SK-N-MC (cell line): ENCODE measurements around the gene ARNT2.

ENCODE experiments used
- DNase-seq: peaks from one replicate; pipeline ENCODE4 v3.0.0-alpha.2; 2011; ENCODE audit warnings: low read depth, low spot score
- H3K27ac ChIP-seq: fragments of 200-600 bp; sonication (generic); 2 replicates; pipeline ENCODE4 v1.5.1; 2016; ENCODE audit warnings: mixed run types
- H3K36me3 ChIP-seq: fragments of 200-600 bp; sonication (generic); 2 replicates; pipeline ENCODE4 v1.6.1; 2017; ENCODE audit warnings: antibody characterized with exemption, low read length, mixed read lengths; ENCODE audit not compliant: insufficient read depth
- H3K4me3 ChIP-seq: fragments of 200-600 bp; sonication (generic); 2 replicates; pipeline ENCODE4 v1.5.1; 2016
- H3K9ac ChIP-seq: fragments of 200-600 bp; sonication (generic); 2 replicates; pipeline ENCODE4 v1.8.0; 2017; ENCODE audit warnings: mixed run types, mixed read lengths; ENCODE audit not compliant: insufficient read length
- H3K9me3 ChIP-seq: fragments of 200-600 bp; sonication (generic); 2 replicates; pipeline ENCODE4 v1.6.1; 2017; ENCODE audit warnings: low read depth, mild to moderate bottlenecking, antibody characterized with exemption, low read length, moderate library complexity, mixed read lengths
- EZH2 ChIP-seq: fragments of 200-600 bp; sonication (generic); IDR thresholded peaks from one replicate; pipeline ENCODE4 v1.6.1; 2017; ENCODE audit warnings: antibody characterized with exemption
- FOXP2 ChIP-seq: optimal IDR thresholded peaks from 2 replicates; pipeline ENCODE3; 2011; ENCODE audit warnings: mild to moderate bottlenecking, moderate library complexity; ENCODE audit not compliant: insufficient read depth; ENCODE audit errors: extremely low read length, control extremely low read depth
- POLR2AphosphoS5 ChIP-seq: IDR thresholded peaks from 2 replicates; pipeline ENCODE4 v1.6.1; 2012; ENCODE audit warnings: mild to moderate bottlenecking, low read depth, low read length, borderline replicate concordance

The ARNT2 gene

DNA sequence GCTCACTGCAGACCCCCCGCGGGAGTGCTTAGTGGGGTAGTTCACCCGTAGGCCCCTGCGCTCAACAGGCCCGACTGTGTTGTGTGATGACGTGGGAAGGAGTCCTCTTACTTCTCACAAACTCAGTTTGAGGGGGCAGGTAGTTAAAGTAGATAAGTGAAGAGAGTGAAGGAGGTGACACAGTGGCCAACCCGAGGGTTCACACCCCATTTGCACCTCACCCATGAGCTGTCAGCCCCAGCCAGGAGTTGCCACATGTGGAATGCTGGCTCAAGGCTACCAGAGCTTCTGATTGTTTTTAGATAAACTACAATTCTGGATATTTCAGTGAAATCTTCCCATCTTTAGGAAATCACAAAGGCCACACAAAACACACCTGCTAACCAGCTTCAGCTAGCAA, 226.8 kb downstream of the ARNT2 start:
- H3K36me3 ChIP-seq, result no peaks in the 10 kb centered on the region
- no peak overlapping the region for H3K9ac ChIP-seq
- no peak overlapping the region for H3K27ac ChIP-seq
- no peak for DNase-seq
- H3K4me3 ChIP-seq, result no peak overlapping the region
- H3K9me3 ChIP-seq, result no peaks in the 10 kb centered on the region
- no peak for TF ChIP-seq POLR2AphosphoS5
- no peak for TF ChIP-seq EZH2
- TF ChIP-seq FOXP2, result no peak

DNA sequence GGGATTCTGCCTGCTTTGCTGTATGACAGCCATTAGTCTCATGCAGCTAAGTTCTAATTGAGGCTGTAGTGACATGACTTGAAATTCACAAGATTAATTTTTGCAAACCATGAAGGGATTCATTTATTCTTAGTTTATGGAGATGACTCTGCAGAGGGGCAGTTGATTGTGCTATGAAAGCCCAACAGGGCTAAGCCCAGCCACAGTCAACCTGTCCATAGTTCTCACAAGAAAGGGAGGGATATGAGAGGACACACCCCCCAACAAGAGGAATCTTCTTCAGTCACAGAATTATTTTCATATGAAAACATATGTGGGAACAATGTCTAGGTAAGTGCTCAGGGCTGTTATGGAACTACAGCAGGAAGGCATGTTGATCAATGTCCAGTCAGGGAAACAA, 229.0 kb downstream of the ARNT2 start:
- no peak overlapping the region for H3K9ac ChIP-seq
- H3K9me3 ChIP-seq, result no peaks in the 10 kb centered on the region
- no peak for TF ChIP-seq FOXP2
- TF ChIP-seq EZH2, result no peak
- no peak for TF ChIP-seq POLR2AphosphoS5
- no peak overlapping the region for H3K4me3 ChIP-seq
- no peak for DNase-seq
- H3K27ac ChIP-seq, result no peak overlapping the region
- no peaks in the 10 kb centered on the region for H3K36me3 ChIP-seq

DNA sequence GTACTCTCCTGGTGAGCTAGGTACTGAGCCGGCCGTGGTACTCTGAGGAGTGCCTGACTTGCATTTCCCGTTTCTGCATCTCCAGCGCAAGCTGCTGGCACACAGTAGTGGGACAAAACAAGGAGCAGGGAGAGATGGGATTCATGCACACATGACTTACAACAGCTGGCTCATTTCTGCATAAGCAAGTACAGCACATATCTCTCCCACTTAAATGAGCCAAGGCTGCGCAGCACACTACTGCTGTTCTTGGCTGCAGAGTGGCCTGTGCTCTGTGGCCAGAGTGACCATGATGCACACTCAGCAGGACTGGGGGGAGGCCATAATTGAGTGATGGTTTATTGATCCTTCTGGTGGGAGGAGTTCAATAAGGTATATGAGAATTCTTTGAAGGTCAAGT, 231.8 kb downstream of the ARNT2 start:
- TF ChIP-seq EZH2 (no peak), POLR2AphosphoS5 (no peak), FOXP2 (no peak)
- H3K36me3 ChIP-seq, result no peaks in the 10 kb centered on the region

DNA sequence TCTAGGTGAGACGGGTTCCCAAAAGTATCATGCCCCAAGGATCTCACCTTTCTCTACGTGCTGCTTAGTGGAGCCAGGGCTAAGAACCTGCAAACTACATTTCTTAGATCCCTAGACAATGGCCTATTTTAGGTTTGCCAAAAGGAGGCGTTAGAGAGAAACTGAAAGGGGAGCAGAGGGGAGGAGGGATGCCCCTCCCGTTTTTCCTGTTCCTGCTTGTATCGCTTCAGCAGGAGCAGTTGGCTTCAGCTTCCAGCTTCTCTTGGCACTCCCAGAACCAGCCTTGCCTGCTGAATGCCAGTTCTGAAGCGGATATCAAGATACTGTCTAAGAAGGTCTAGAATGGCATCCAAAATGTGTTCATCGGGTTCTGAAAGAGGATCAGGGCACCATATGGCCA, 232.5 kb downstream of the ARNT2 start:
- Histone ChIP-seq H3K27ac (no peak overlapping the region), H3K4me3 (no peak overlapping the region), H3K9me3 (no peaks in the 10 kb centered on the region), H3K9ac (no peak overlapping the region), H3K36me3 (no peaks in the 10 kb centered on the region)
- TF ChIP-seq EZH2 (no peak), POLR2AphosphoS5 (no peak), FOXP2 (no peak)
- no peak for DNase-seq

More for the DNA sequence above, 231.8 kb downstream of the ARNT2 start:
- Histone ChIP-seq H3K9ac (no peak overlapping the region), H3K4me3 (no peak overlapping the region), H3K9me3 (no peaks in the 10 kb centered on the region), H3K27ac (no peak overlapping the region)
- DNase-seq, result no peak

DNA sequence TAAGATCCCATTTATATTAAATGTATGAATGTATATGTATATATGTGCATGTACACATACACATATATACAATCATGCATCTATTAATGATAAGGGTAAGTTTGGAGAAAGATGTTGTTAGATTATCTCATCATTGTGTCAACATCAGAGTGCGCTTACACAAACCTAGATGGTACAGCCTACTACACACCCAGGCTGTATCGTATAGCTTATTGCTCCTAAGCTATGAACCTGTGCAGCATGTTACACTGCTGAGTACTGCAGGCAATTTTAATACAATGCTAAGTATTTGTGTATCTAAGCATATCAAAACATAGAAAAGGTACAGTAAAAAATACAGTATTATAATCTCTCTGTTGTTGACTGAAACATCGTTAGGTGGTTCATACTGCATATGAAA, 233.6 kb downstream of the ARNT2 start:
- TF ChIP-seq FOXP2 (no peak), POLR2AphosphoS5 (no peak), EZH2 (no peak)
- Histone ChIP-seq H3K4me3 (no peak overlapping the region), H3K36me3 (no peaks in the 10 kb centered on the region), H3K9ac (no peak overlapping the region), H3K27ac (no peak overlapping the region), H3K9me3 (no peaks in the 10 kb centered on the region)
- no peak for DNase-seq

DNA sequence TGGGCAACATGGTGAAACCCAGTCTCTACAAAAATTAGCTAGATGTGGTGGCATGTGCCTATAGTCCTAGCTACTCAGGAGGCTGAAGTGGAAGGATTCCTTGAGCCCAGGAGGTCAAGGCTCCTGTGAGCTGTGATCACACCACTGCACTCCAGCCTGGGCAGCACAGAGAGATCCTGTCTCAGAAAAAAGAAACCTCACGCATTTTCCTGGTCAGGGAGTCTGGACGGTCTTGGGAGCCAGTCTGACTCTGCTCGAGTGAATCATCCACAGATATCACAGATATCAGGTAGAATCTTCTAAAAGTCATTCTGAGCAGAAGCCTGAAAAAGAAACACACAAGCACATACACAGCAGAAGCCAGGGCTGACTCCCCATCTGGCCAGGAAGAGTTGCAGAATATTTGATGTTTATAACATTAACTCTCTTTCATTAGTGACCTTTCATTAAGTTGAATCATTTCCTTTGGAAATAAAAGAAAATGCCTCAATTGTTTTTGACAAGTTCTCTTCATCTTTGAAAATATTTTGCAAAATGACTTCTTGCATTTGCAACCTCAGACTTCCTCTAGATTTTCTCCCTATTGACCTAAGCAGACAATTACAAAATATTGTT, 234.5 kb downstream of the ARNT2 start:
- Histone ChIP-seq H3K9me3 (no peaks in the 10 kb centered on the region), H3K36me3 (no peaks in the 10 kb centered on the region), H3K9ac (no peak overlapping the region), H3K4me3 (no peak overlapping the region), H3K27ac (no peak overlapping the region)
- TF ChIP-seq FOXP2, result no peak
- DNase-seq, result no peak

DNA sequence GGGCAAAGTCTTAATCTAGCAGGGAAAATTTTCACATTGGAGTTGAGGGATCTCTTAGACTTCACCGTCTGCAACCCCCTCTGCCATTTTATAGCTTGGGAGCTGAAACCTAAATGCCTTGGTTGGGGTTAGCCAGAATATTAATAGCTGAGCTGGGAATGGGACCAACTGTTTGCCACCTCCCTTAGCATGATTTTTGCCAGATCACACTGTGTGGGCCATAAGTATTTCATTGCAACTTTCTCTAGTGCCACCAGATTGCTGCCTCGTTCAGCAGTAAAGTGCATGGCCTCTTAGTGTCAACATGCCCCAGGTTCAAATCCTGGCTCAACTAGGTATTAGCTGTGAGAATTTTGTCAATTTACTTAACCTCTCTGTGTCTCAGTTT, 235.0 kb downstream of the ARNT2 start:
- no peak for DNase-seq
- TF ChIP-seq FOXP2 (no peak), EZH2 (no peak), POLR2AphosphoS5 (no peak)
- Histone ChIP-seq H3K4me3 (no peak overlapping the region), H3K9me3 (no peaks in the 10 kb centered on the region), H3K36me3 (no peaks in the 10 kb centered on the region), H3K27ac (no peak overlapping the region), H3K9ac (no peak overlapping the region)

DNA sequence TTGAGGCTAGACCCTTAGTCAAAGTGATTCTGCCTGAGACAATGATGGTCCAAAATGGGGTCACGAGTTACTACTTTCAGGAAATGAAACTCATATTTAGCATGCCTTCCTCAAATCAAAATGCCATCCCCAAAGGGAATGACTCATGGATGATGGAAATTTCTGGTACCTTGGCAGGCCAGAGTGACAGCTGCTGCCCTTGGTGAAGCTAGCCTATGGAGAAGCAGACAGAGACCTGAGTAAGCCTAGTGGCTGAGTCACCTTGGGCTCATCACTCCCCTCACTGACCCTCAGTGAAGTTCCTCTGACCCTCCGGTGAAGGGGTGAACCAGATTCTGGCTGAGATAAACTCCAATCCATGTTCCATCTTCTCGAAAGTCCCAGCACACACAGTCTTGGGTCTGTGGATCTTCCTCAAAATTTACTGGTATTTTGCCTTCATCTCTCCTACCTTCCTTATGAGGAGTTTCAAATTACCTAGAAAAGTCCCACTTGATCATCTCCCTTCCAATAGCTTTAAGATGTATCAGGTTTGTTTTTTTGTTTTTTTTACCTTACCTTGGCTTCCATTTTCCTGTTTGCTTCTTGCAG, 236.4 kb downstream of the ARNT2 start:
- no peak for TF ChIP-seq EZH2
- no peak for TF ChIP-seq FOXP2
- no peak for TF ChIP-seq POLR2AphosphoS5
- Histone ChIP-seq H3K36me3 (no peaks in the 10 kb centered on the region), H3K4me3 (no peak overlapping the region), H3K9ac (no peak overlapping the region), H3K9me3 (no peaks in the 10 kb centered on the region), H3K27ac (no peak overlapping the region)
- DNase-seq, result no peak

DNA sequence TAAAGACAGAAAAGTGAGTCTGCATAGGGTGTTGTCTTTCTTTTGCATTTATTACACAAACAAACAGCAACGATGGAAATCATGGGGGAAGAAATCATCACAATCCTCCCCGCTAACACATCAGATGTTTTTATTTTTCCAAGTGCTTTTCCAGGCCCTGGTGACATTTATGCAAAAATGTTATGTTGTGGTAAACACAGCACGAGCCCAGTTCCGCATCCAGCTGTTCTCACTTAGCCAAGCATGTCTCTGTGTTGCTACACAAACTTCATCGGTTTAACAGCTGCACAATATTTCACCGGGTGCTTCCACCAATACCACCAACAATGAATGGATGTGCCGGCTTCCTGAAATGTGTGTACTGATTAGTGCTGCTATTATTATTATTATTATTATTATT, 237.2 kb downstream of the ARNT2 start:
- TF ChIP-seq POLR2AphosphoS5 (no peak), FOXP2 (no peak), EZH2 (no peak)
- no peak overlapping the region for H3K27ac ChIP-seq
- no peak for DNase-seq
- H3K9me3 ChIP-seq, result no peaks in the 10 kb centered on the region
- no peak overlapping the region for H3K9ac ChIP-seq
- H3K4me3 ChIP-seq, result no peak overlapping the region
- no peaks in the 10 kb centered on the region for H3K36me3 ChIP-seq
